SU-DHL-6 (cell line): Measurements from ENCODE around the gene GRIFIN.

ENCODE experiments used
- H2AFZ ChIP-seq: fragments of 200-600 bp; sonication (generic); 2 replicates; pipeline ENCODE4 v1.6.1; 2014; ENCODE audit warnings: low read depth, mild to moderate bottlenecking, moderate library complexity, mixed read lengths, antibody characterized with exemption, low read length; ENCODE audit not compliant: severe bottlenecking
- H3F3A ChIP-seq: fragments of 200-600 bp; shearing (Covaris generic); 2 replicates; pipeline ENCODE4 v1.6.0; 2016; ENCODE audit warnings: antibody characterized with exemption, mild to moderate bottlenecking; ENCODE audit not compliant: insufficient read depth
- H3K27ac ChIP-seq: fragments of 200-600 bp; sonication (generic); 2 replicates; pipeline ENCODE4 v1.5.1; 2016; ENCODE audit warnings: low read depth, mild to moderate bottlenecking, low read length, moderate library complexity, mixed read lengths
- H3K27me3 ChIP-seq: fragments of 200-600 bp; sonication (generic), shearing (Covaris generic); 2 replicates; pipeline ENCODE4 v1.6.0; 2014; ENCODE audit warnings: mild to moderate bottlenecking, low read length
- H3K36me3 ChIP-seq: fragments of 200-600 bp; sonication (generic); 2 replicates; pipeline ENCODE4 v1.6.1; 2014; ENCODE audit warnings: mild to moderate bottlenecking, low read length, mixed read lengths
- H3K4me2 ChIP-seq: fragments of 300-600, 200-600 bp; shearing (Covaris generic), sonication (generic); 2 replicates; pipeline ENCODE4 v1.6.0; 2014; ENCODE audit warnings: low read length, low read depth, mild to moderate bottlenecking; ENCODE audit not compliant: poor library complexity, severe bottlenecking
- H3K4me3 ChIP-seq: fragments of 200-600 bp; sonication (generic); 2 replicates; pipeline ENCODE4 v1.5.1; 2014; ENCODE audit warnings: antibody characterized with exemption, low read length, mild to moderate bottlenecking, mixed read lengths; ENCODE audit not compliant: insufficient read depth, poor library complexity, severe bottlenecking
- H3K79me2 ChIP-seq: fragments of 200-600 bp; sonication (generic); 2 replicates; pipeline ENCODE4 v1.6.1; 2014; ENCODE audit warnings: mild to moderate bottlenecking, low read length, moderate library complexity; ENCODE audit not compliant: insufficient read depth
- H3K9ac ChIP-seq: fragments of 200-600 bp; sonication (generic); 2 replicates; pipeline ENCODE4 v1.7.0; 2014; ENCODE audit warnings: mild to moderate bottlenecking, low read length
- H3K9me2 ChIP-seq: fragments of 200-600 bp; sonication (generic); replicated peaks from 2 replicates; pipeline ENCODE4 v1.6.1; 2014; ENCODE audit warnings: low read length; ENCODE audit not compliant: insufficient read depth
- H3K9me3 ChIP-seq: fragments of 200-600 bp; sonication (generic); 2 replicates; pipeline ENCODE4 v1.6.1; 2014; ENCODE audit warnings: low read length, mixed read lengths; ENCODE audit not compliant: insufficient read depth
- H4K20me1 ChIP-seq: fragments of 200-600 bp; sonication (generic); 2 replicates; pipeline ENCODE4 v1.6.1; 2014; ENCODE audit warnings: low read depth, mild to moderate bottlenecking, antibody characterized with exemption, low read length, moderate library complexity, mixed read lengths
- CTCF ChIP-seq: fragments of 200-600 bp; sonication (generic); IDR thresholded peaks from one replicate; pipeline ENCODE4 v1.5.1; 2017; ENCODE audit warnings: antibody characterized with exemption, mild to moderate bottlenecking, low read length, moderate library complexity; ENCODE audit not compliant: insufficient read depth, poor library complexity, severe bottlenecking
- EZH2phosphoT487 ChIP-seq: fragments of 200-600 bp; sonication (generic), shearing (Covaris generic); conservative IDR thresholded peaks from 2 replicates; pipeline ENCODE4 v1.6.1; 2018; ENCODE audit warnings: mild to moderate bottlenecking, antibody characterized with exemption, low read length, moderate library complexity, mixed read lengths

The GRIFIN gene

DNA sequence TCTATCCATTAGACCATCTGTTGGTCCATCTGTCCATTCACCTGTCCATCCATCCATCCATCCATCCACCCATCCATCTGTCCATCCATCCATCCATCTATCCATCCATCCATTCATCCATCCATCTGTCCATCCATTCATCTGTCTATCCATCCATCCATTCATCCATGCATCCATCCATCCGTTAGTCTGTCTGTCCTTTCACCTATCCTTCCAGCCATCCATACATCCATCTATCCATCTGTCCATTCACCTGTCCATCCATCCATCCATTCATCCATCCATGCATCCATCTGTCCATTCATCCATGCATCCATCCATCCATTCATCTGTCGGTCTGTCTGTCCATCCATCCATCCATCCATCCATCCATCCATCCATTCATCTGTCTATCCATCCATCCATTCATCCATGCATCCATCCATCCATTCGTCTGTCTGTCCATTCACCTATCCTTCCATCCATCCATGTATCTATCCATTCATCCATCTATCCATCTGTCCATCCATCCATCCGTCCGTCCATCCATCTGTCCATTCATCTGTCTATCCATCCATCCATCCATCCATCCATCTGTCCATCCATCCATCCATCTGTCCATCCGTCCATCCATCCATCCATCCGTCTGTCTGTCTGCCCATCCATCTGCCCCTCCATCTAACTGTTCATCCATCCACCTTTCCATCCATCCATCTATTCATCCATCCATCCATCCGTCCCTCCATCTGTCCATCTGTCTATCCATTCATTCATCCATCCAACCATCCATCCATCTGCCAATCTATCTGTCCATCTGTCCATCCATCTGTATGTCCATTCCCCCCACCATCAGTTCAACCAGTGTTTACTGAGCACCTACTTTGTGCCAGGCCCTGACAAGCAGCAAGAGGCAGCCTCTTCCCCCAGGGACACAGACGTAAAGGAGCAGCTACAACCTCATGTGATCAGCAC lies 38.5 kb upstream of the GRIFIN start:
- Histone ChIP-seq H3K9me3 (no peaks in the 10 kb centered on the region), H4K20me1 (no peaks in the 10 kb centered on the region), H3K9ac (no peak overlapping the region), H3K79me2 (no peaks in the 10 kb centered on the region), H3K36me3 (no peaks in the 10 kb centered on the region), H3K9me2 (no peaks in the 10 kb centered on the region), H3K27me3 (no peaks in the 10 kb centered on the region), H3F3A (no peaks in the 10 kb centered on the region), H3K4me2 (no peak overlapping the region), H3K4me3 (no peak overlapping the region), H2AFZ (no peak overlapping the region), H3K27ac (no peak overlapping the region)
- no peak for TF ChIP-seq EZH2phosphoT487
- TF ChIP-seq CTCF: no peak

DNA sequence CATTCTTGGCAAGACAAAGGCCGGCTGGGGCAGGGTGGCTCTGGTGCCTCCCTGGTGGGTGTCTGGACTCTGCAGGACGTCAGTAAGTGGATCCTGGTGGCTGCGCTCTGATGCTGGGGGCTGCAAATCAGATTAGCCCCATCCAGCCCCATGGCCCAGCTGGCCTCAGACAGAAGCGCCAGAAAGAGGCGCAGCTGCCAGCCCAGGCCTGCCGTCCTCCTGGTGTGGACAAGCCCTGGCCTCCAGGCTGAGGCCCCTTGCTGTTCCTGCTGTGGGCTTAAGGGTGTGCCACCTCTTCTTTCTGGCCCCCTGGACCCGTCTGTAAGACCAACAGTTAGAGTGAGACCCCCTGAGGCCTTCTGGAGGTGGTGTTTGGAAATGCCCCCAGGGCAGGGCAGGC lies 37.5 kb upstream of the GRIFIN start:
- H3K4me2 ChIP-seq: no peak overlapping the region
- no peak overlapping the region for H2AFZ ChIP-seq
- H3K27me3 ChIP-seq: no peaks in the 10 kb centered on the region
- no peak overlapping the region for H3K9ac ChIP-seq
- H4K20me1 ChIP-seq: no peaks in the 10 kb centered on the region
- H3K4me3 ChIP-seq: no peak overlapping the region
- no peaks in the 10 kb centered on the region for H3K36me3 ChIP-seq
- H3K9me3 ChIP-seq: no peaks in the 10 kb centered on the region
- no peak overlapping the region for H3K27ac ChIP-seq
- no peaks in the 10 kb centered on the region for H3K79me2 ChIP-seq
- H3K9me2 ChIP-seq: no peaks in the 10 kb centered on the region
- TF ChIP-seq EZH2phosphoT487 (no peak), CTCF (no peak)
- H3F3A ChIP-seq: no peaks in the 10 kb centered on the region

- Histone ChIP-seq H3F3A (no peaks in the 10 kb centered on the region), H4K20me1 (no peaks in the 10 kb centered on the region), H3K4me2 (no peak overlapping the region), H3K79me2 (no peaks in the 10 kb centered on the region), H3K36me3 (no peaks in the 10 kb centered on the region), H3K9me2 (no peaks in the 10 kb centered on the region), H3K9ac (no peak overlapping the region), H3K9me3 (no peaks in the 10 kb centered on the region), H2AFZ (no peak overlapping the region), H3K27ac (no peak overlapping the region), H3K27me3 (no peaks in the 10 kb centered on the region), H3K4me3 (no peak overlapping the region)
- TF ChIP-seq EZH2phosphoT487 (no peak), CTCF (no peak)
Observed at GRCh38 chr7:2512713-2513112, 36.5 kb upstream of the GRIFIN start.
